Neural progenitor cell (in vitro differentiated cells): Measurements from ENCODE around the gene TBC1D2B.

Experiments
- CTCF ChIP-seq: fragments of 200-600 bp; sonication (generic); IDR thresholded peaks from 2 replicates; pipeline ENCODE4 v1.5.1; 2017; ENCODE audit warnings: antibody characterized with exemption, mild to moderate bottlenecking
- EZH2 ChIP-seq: fragments of 200-600 bp; sonication (generic); IDR thresholded peaks from 2 replicates; pipeline ENCODE4 v1.6.1; 2017; ENCODE audit warnings: antibody characterized with exemption, mild to moderate bottlenecking, moderate library complexity

DNA sequence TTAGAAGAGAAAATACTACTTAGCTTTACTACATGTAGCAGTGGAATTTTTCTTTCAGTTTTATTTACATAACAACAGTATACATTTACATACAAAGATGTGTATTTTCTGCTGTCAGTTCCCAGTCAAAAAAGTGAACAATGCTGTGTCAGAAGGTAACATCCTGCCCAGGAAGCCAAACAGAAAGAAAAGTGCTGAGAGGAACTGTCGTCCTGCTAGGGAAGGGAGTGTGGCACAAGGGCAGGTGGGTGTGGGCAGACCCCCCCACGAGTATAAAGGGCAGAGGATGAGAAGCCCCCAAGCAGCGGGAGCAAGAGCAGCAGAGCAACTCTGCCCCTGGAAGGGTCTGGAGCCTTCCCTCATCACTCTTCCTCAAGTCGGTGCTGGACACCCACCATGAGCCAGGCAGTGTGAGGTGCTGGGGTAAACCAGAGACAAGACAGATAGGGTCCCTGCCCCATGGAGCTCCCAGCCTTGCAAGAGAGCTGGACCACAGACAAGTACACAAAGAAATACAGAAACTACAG is 39.7 kb downstream of the TBC1D2B start:
- no peak for TF ChIP-seq CTCF
- no peak for TF ChIP-seq EZH2
